GM18868 (cell line): Measurements from ENCODE around the gene NBEA.

Experiments used
- ATAC-seq: cut with Tn5 transposase; IDR thresholded peaks from one replicate; pipeline ENCODE4 v1.9.1; 2021; ENCODE audit warnings: mild to moderate bottlenecking, moderate library complexity; ENCODE audit not compliant: unreplicated experiment

The NBEA gene

DNA sequence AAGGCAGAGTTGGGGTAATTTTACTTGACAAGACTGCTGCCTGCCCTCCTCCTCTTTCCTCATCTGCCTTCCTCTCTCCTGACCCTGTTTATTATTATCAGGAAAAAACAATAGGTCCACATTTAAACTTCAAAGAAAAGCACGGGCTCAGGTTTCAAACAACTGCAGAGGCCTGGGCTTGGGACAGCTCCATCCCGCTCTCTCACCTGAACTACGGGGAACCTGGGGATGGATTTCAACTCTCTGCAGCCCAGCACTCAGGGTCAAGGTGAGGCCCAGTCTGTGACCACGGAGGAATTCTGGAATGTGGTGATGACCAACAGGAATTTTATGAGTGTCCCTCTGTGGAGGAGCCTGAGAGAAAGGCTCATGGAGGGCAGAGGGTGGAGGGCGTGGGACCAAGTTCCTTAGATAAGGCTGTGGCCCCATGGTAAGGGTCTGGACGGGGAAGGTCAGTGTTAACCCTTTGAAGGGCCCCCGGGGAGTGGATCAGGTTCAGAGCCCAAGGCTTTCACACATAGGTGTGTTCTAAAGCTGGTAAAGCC lies 755.2 kb downstream of the NBEA start:
- no peak for ATAC-seq

DNA sequence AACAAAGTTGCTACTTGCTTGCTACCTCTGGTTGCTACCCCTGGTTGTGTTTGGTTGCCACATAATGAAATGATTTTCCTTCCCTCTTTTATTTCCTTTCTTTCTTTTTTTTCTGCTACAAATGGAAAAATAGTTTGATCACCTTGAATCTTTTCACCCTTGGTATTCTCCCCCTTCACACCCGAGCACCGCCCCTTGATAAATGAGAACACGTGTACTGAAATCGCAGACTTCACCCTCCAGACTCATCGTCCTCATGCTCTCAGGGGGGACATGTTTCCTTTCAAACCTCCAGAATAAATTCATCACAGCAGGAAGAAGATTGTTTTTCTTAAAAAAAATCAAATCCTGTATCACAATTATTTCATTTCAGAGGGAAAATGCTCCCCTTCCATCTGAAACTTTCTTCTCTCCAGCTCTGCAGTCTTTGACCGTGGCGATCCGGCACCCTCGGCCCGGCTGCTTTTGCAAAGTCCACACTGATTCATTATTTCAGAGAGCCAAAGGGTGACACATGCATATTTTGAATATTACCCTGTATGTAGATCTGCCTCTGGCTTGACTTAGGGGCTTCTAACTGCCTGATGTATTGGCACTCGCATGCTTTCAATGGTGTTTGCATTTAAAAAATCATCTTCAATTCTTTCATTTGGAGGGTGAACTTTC lies 757.0 kb downstream of the NBEA start:
- ATAC-seq: no peak

GRCh38 chr13:35699825-35700510 lies 757.9 kb downstream of the NBEA start:
- ATAC-seq: no peak

GRCh38 chr13:35700671-35701070 lies 758.6 kb downstream of the NBEA start:
- ATAC-seq: no peak

DNA sequence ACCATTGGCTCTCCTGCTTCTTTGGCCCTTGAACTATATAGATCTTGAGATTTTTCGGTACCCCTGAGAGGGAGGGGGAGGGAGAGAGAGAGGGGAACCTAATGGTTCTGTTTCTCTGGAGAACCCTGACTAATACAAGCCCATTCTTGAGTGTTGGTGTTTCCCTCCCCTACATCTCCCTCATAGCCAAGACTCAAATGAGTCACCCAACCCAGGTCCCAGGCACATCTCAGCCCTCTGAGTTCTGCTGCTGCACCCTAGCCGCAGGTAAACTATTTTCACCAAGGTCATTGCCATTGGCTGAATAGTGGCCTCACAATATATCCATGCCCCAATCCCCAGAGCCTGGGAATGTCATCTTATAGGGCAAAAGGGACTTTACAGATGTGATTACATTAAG lies 760.2 kb downstream of the NBEA start:
- no peak for ATAC-seq

DNA sequence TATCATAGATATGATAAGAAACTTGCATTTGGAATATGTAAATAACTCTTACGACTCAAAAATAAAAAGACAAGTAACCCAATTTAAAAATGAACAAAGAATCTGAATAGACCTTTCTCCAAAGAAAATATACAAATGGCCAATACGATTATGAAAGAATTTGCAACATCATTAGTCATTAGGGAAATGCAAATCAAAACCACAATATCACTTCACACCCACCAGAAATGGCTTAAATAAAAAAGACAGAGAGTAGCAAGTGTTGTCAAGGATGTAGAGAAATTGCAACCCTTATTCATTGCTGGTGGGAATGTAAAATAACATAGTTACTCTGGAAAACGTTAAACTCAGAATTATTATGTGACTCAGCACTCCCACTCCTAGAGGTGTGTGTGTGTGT lies 761.0 kb downstream of the NBEA start:
- no peak for ATAC-seq

GRCh38 chr13:35704331-35704730 lies 762.3 kb downstream of the NBEA start:
- ATAC-seq: no peak

DNA sequence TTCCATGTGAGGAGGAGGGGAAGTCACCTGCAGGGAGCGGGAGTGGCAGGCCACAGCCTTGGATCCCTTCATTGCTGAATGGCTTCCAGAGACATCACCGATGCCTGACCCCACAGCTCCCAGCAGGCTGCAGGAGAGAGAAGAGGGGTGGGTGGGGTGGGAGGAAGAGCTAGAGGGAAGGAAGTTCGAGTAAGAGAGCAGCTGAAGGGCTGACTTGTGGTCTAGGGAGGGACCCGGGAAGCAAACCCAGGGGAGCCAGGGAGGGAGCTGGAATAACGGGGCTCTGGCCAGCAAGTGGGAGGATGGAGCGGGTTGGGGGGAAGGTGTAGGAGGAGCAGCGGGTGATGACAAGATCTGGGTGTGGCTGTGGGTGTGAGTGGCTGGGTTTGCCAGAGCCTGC lies 764.2 kb downstream of the NBEA start:
- ATAC-seq: no peak

DNA sequence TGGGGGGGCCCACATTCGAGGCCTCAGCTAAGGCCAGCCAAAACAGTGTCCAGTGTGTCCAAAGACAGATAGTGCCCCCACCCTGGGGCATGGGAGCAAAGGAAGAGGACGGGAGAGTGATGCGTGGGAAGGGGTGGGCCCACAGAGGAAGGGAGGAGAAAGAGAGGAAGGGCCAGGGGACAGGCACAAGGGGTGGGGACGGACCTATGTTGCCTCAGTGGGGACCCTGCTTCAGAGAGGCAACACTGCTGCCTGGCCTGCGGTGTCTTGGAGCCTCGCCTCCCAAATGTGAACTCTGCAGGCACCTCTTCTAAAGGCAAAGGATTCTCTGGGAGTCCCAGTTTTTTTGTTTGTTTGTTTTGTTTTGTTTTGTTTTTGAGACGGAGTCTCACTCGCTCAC lies 764.7 kb downstream of the NBEA start:
- no peak for ATAC-seq

GRCh38 chr13:35711909-35712308 lies 769.8 kb downstream of the NBEA start:
- ATAC-seq: no peak

- ATAC-seq: no peak
These were observed 771.1 kb downstream of the NBEA start for GRCh38 chr13:35712907-35713761.

DNA sequence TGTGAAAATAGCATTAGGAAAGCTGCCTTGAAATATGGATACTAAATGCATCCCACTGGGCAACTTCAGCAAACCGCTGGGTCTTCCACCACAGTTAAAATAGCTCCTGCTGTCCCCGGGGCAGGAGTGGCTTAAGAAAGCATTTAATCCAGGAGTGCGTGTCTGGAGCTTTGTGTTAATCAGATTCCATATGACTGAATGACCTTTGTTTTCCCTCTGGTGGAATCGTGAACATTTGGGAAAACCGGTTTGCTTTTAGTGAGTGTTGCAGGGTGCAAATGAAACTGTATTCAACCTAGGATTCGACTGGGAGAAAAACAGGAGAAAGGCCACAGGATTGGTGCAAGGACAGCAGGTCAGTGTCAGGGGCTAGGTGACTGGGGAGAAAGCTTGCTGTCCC lies 772.1 kb downstream of the NBEA start:
- no peak for ATAC-seq

- ATAC-seq: no peak
These were observed 772.7 kb downstream of the NBEA start for GRCh38 chr13:35714588-35715377.

DNA sequence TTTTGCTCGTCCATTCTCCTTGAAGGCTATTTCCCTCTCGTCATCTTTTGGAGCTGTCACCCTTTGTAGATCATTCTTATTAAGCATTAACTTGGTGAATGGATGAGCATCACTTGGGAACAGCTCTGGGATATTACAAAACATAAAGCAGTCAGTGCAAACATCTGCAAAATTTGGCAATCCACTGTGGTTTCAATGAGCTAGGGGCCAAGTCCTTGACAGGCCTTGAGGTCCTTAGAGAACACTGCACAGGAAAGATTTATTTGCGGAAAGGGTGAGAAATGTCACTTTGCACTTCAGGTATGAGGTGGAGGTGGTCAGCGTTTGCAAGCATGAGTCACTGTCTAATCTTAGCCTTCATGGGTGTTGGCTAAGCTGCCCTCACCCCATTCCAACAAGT lies 774.1 kb downstream of the NBEA start:
- no peak for ATAC-seq

- ATAC-seq: no peak
These were observed 774.7 kb downstream of the NBEA start for GRCh38 chr13:35716729-35717128.

DNA sequence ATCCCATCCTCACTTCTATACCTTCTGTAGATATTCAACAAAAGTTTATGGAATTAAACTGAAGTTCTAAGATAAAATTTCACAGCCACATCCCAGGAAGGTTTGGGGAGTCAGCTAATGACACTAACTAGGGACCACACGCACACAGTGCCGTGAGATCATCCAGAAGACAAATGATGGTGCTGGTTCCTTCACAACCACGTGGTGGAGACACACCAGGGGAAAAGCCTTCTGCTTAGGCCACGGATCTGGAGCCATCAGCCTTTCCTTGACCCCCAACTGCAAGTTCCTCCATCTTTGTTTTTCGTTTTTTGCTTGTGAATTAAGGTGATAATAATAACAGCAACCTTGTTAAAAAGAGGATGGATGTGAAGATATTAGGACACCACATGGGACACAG lies 776.0 kb downstream of the NBEA start:
- ATAC-seq: no peak

- ATAC-seq: no peak
These were observed 778.2 kb downstream of the NBEA start for GRCh38 chr13:35720290-35720689.

DNA sequence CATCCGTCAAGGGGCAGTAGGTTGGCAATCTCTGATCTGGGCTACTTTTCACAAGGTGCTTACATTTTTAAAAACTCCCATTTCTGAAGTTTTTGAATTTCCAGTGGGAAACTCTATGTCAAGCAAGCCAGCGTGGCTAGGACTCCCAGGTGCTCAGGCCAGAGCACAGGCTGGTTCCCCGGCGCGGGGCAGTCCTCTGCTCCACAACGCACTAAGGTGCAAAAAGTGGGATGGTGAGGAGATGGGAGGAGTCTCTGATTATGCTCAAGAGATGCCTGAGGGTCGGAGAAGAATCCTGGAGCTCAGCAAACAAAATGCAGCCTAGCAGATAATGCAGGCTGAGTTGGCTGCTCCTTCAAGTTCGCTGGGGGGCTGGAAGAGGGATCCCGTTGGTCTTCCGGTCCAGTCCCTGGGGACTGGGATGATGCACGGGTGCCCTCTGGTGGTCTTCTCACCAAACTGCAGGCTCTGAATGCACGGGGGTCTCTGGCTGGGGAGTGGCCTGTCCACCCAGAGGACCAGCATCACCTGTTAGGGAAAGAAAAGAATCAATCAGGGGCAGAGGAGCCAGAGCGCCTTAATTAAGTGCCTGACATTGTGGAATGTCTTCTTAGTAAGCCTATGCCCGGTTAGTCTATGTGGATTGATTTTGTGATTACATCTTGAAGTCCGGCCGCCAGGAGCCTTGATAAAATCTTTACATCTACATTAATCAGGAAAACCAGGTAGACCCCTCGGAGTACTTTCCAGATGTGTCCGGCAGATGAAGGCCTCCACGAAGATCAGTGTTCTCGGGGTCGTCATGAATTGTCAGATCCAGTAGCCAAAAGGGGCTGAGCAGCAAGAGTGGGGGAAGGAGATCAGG lies 778.9 kb downstream of the NBEA start:
- peak; percentile 68 for ATAC-seq
